PC-3 (cell line): ENCODE data around the gene KRT35.

Source experiments
- CTCF ChIP-seq: fragments of 300-600 bp; sonication (generic); conservative IDR thresholded peaks from 2 replicates; pipeline ENCODE4 v1.5.1; 2017; ENCODE audit warnings: antibody characterized with exemption, low read depth, mild to moderate bottlenecking, low read length
- EZH2 ChIP-seq: fragments of 300-600 bp; sonication (generic); IDR thresholded peaks from one replicate; pipeline ENCODE4 v1.6.1; 2017; ENCODE audit warnings: antibody characterized with exemption, mild to moderate bottlenecking, low read length; ENCODE audit not compliant: unreplicated experiment
- EZH2phosphoT487 ChIP-seq: fragments of 300-600 bp; sonication (generic); IDR thresholded peaks from 2 replicates; pipeline ENCODE4 v1.6.1; 2018; ENCODE audit warnings: mild to moderate bottlenecking, antibody characterized with exemption, low read length, borderline replicate concordance

- TF ChIP-seq CTCF (no peak), EZH2phosphoT487 (no peak), EZH2 (no peak)
Measured at GRCh38 chr17:41468346-41468745, 12.6 kb downstream of the KRT35 start.
